ENCODE results near the gene PRKCZ. TPM values are rescaled to one million over a fixed set of nuclear protein-coding genes. Genes with fewer than 3 reads are reported as not detected.

Gene PRKCZ
- total RNA-seq, 1 donor from 2014 or later = 13.9 TPM

GRCh38 chr1:2126331-2127186 lies 76.3 kb downstream of the PRKCZ start:
- DNase-seq (ENCODE audit: low spot score) = peak; percentile 51
- intact Hi-C loops (cut with DNase I) = loop anchor here (5.0 kb wide), 1 partner anchor 256 kb away; no protein-coding TSS in a partner anchor

- DNase-seq (ENCODE audit: low spot score) = peak; percentile 72
- intact Hi-C loops (cut with DNase I) = loop anchor here (5.0 kb wide), 1 partner anchor 255 kb away; no protein-coding TSS in a partner anchor
Observed at GRCh38 chr1:2127187-2128145, 77.3 kb downstream of the PRKCZ start.

- peak; percentile 58 for DNase-seq (ENCODE audit: low spot score)
- intact Hi-C loops (cut with DNase I) = loop anchor here (5.0 kb wide), 1 partner anchor 254 kb away; no protein-coding TSS in a partner anchor
Observed at GRCh38 chr1:2128189-2128901, 78.1 kb downstream of the PRKCZ start.

GRCh38 chr1:2129256-2129943 lies 79.2 kb downstream of the PRKCZ start:
- no peak for DNase-seq (ENCODE audit: low spot score)
- intact Hi-C loops (cut with DNase I) = loop anchor here (5.0 kb wide), 1 partner anchor 253 kb away; no protein-coding TSS in a partner anchor

- peak; percentile 55 for DNase-seq (ENCODE audit: low spot score)
- intact Hi-C loops (cut with DNase I) = loop anchor here (5.0 kb wide), 1 partner anchor 42 kb away; no protein-coding TSS in a partner anchor
Observed at GRCh38 chr1:2130156-2130555, 79.9 kb downstream of the PRKCZ start.

- DNase-seq (ENCODE audit: low spot score) = no peak
- intact Hi-C loops (cut with DNase I) = loop anchor here (5.0 kb wide), 1 partner anchor 41 kb away; no protein-coding TSS in a partner anchor
Observed at GRCh38 chr1:2130871-2131289, 80.7 kb downstream of the PRKCZ start.

DNA sequence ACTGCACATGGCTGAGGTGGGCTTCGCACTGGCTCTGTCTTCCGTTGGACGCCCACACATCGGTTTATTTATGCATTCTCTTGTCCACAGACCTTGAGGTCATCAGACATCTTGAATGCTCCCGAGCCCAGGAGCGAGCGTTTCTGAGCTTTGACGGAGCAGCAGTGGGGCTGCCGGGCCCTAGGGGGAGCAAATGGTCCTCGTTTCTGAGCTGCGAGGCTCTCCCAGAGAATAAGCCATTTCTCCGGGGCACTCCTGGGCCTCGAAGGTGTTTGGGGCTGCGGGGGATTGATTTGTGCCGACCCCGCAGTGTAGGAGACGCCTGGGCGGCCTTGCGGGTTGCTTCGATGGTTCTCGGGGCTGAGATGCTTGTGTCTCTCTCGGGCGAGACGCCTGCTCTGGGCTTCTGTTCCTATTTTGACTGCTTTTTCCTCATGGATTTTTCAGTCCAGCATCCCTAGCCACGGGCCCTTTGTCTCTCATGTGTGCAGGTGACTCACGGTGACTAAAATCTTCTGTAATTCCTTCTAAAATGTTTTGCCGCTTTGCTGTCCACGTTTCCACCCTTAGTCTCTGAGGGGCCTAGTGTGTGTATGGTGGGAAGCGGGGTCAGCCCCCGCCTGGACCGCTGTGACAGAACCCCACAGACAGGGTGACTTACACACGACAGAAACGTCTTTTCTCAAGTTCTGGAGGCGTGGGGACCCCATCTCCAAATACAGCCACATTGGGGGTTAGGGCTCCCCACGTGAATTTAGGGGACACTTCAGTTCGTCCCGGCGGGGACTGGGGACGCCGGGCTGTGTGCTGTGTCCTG lies 82.2 kb downstream of the PRKCZ start:
- no peak for DNase-seq (ENCODE audit: low spot score)
- intact Hi-C loops (cut with DNase I) = loop anchor here (2.0 to 5.0 kb wide), 2 partner anchors 40 to 56 kb away; no protein-coding TSS in a partner anchor

DNA sequence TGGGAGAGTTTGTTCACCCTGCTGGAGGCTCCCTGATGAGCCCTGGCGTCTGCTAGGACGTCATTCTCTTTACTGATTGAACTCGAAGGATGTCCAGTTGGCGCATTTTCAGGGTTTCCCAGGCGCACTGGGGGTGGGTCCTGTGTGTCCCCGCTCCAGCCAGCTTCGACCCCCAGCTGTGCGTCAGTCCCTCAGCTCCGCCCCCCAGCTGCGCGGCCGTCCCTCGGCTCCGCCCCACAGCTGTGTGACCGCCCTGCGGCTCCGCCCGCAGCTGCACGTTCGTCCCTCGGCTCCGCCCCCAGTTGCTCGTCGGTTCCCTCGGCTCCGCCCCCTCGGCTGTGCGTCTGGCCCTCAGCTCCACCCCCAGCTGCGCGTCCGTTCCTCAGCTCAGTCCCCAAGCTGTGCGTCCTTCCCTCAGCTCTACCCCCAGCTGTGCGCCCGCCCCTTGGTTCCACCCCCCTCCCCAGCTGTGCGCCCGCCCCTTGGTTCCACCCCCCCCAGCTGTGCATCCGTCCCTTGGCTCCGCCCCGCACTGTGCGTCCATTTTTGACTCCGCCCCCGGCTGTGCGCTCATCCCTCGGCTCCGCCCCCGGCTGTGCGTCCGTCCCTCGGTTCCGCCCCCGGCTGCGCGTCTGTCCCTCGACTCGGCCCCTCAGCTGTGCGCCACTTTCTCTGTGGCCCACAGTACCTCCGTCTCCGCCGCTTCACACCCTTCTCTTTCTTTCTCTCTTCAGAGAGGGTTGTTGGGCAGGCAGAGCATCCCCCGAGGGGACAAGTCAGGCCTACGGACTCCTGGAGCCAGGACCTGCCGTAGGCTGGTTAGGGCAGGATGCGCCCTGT lies 83.0 kb downstream of the PRKCZ start:
- intact Hi-C loops (cut with DNase I) = loop anchor here (2.0 to 5.0 kb wide), 2 partner anchors 39 to 56 kb away; no protein-coding TSS in a partner anchor
- DNase-seq (ENCODE audit: low spot score) = peak; percentile 99

DNA sequence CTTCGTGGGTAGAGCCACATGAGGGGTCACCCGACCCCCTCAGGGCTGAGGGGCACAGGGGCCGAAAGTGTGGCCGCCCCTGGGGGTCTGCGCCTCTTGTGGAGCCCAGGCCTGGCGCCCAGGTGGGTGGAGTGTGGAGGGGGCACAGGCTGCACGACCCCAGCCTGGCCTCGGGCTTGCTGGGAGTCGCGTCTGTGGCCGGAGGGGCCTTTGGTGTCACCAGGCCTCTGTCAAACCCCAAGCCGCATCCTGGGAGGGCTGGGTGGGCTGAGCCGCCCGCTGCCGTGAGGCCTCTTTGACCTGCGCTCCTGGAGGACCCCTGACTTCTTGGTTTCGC lies 83.6 kb downstream of the PRKCZ start:
- intact Hi-C loops (cut with DNase I) = loop anchor here (2.0 to 5.0 kb wide), 2 partner anchors 38 to 55 kb away; no protein-coding TSS in a partner anchor

DNA sequence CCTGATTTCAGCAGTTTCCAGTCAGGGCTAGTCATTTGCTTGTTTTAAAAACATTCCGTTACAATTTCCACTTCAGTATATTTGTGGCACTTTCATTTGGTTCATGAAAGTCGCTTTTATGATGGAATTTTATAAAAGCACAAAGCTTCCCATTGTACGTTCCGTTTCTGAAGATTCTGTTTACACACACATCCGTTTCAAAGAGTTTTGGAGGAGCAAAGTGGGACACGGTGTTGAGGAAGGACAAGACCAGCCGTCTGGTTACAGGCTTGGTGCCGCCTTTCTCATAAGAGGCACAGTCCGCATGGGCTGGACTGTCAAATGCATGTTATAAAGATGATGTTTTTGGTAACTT lies 84.0 kb downstream of the PRKCZ start:
- intact Hi-C loops (cut with DNase I) = loop anchor here (5.0 kb wide), 1 partner anchor 38 kb away; no protein-coding TSS in a partner anchor
- no peak for DNase-seq (ENCODE audit: low spot score)

More for the DNA sequence above, 83.6 kb downstream of the PRKCZ start:
- DNase-seq (ENCODE audit: low spot score) = no peak

GRCh38 chr1:2134621-2135307 lies 84.6 kb downstream of the PRKCZ start:
- peak; percentile 19 for DNase-seq (ENCODE audit: low spot score)
- intact Hi-C loops (cut with DNase I) = loop anchor here (5.0 kb wide), 1 partner anchor 38 kb away; no protein-coding TSS in a partner anchor

GRCh38 chr1:2135441-2135841 lies 85.2 kb downstream of the PRKCZ start:
- DNase-seq (ENCODE audit: low spot score) = peak; percentile 84
- intact Hi-C loops (cut with DNase I) = no loop called here

GRCh38 chr1:2135941-2136340 lies 85.7 kb downstream of the PRKCZ start:
- no peak for DNase-seq (ENCODE audit: low spot score)
- intact Hi-C loops (cut with DNase I) = no loop called here

- intact Hi-C loops (cut with DNase I) = no loop called here
- no peak for DNase-seq (ENCODE audit: low spot score)
Observed at GRCh38 chr1:2136386-2137235, 86.4 kb downstream of the PRKCZ start.
